DND-41 (cell line): ENCODE results near the gene SLC22A31.
"Not testable (repeated sequence)": the region's sequence is repeated elsewhere in the genome, so short reads cannot be mapped to it uniquely, and the experiment has no call there.

Source experiments
- ATAC-seq: fragments of 200-7000 bp; cut with Tn5 transposase; 3 replicates; pipeline ENCODE4 v1.9.1; 2021; ENCODE audit warnings: low read depth; ENCODE audit not compliant: insufficient read depth
- DNase-seq: peaks from one replicate; pipeline ENCODE4 v3.0.0-alpha.2; 2020
- H2AFZ ChIP-seq: 2 replicates; pipeline ENCODE4 v1.6.0; 2012; ENCODE audit warnings: low read depth, low read length
- H3K27ac ChIP-seq: 2 replicates; pipeline ENCODE4 v1.5.1; 2012; ENCODE audit warnings: low read length, inconsistent platforms
- H3K27me3 ChIP-seq: fragments of 200-600 bp; sonication (generic); 2 replicates; pipeline ENCODE4 v1.6.0; 2012; ENCODE audit warnings: low read length, mild to moderate bottlenecking, inconsistent platforms; ENCODE audit not compliant: insufficient read depth, poor library complexity
- H3K36me3 ChIP-seq: 2 replicates; pipeline ENCODE4 v1.5.1; 2012; ENCODE audit warnings: low read length, inconsistent platforms; ENCODE audit not compliant: insufficient read depth
- H3K4me1 ChIP-seq: 2 replicates; pipeline ENCODE4 v1.5.1; 2012; ENCODE audit warnings: mild to moderate bottlenecking, low read length; ENCODE audit not compliant: insufficient read depth
- H3K4me2 ChIP-seq: 2 replicates; pipeline ENCODE4 v1.6.0; 2012; ENCODE audit warnings: mild to moderate bottlenecking, moderate library complexity, low read length, inconsistent platforms; ENCODE audit not compliant: insufficient read depth
- H3K4me3 ChIP-seq, 2 experiments: fragments of 200-600 bp in 1 of 2; shearing (Covaris generic) in 1 of 2; 2 replicates each; pipeline ENCODE4 v1.5.1; 2012 to 2016; ENCODE audit warnings: inconsistent platforms in 2 of 2, low read length in 2 of 2, mild to moderate bottlenecking in 2 of 2, low read depth in 1 of 2, moderate library complexity in 1 of 2
- H3K79me2 ChIP-seq: 2 replicates; pipeline ENCODE4 v1.6.0; 2012; ENCODE audit warnings: low read length, inconsistent platforms; ENCODE audit not compliant: insufficient read depth
- H3K9ac ChIP-seq: 2 replicates; pipeline ENCODE4 v1.6.0; 2012; ENCODE audit warnings: low read depth, mild to moderate bottlenecking, inconsistent platforms, low read length, moderate library complexity
- H3K9me3 ChIP-seq: 2 replicates; pipeline ENCODE4 v1.5.1; 2012; ENCODE audit warnings: low read length, moderate library complexity, mild to moderate bottlenecking, inconsistent platforms; ENCODE audit not compliant: insufficient read depth, severe bottlenecking
- H4K20me1 ChIP-seq: 2 replicates; pipeline ENCODE4 v1.6.0; 2012; ENCODE audit warnings: low read length; ENCODE audit not compliant: insufficient read depth
- EZH2 ChIP-seq: IDR thresholded peaks from 3 replicates; pipeline ENCODE4 v1.6.1; 2012; ENCODE audit warnings: borderline replicate concordance, low read depth, mild to moderate bottlenecking, moderate library complexity, low read length, inconsistent platforms; ENCODE audit not compliant: severe bottlenecking
- TF ChIP-seq, protein P1 (sequence below): IDR thresholded peaks from 2 replicates; pipeline ENCODE4 v1.5.1; 2012; ENCODE audit warnings: borderline replicate concordance, low read length, moderate library complexity, mild to moderate bottlenecking; ENCODE audit not compliant: poor library complexity, severe bottlenecking; ENCODE audit errors: extremely low read depth

SLC22A31 gene

GRCh38 chr16:89200124-89200849, at the start of gene SLC22A31:
Gene SLC22A31, minus strand, starts transcription at chr16:89200537. Its CDS starts 36 bp downstream, at chr16:89200501.
- no peaks in the 10 kb centered on the region for H3K9me3 ChIP-seq
- H3K27ac ChIP-seq, result no peak within 1 kb of the TSS
- ATAC-seq, result no peak
- no peaks in the 10 kb centered on the region for H3K4me1 ChIP-seq
- no peak within 1 kb of the TSS for H3K4me3 ChIP-seq
- H4K20me1 ChIP-seq, result 0 out of 2 replicates have a peak, but pooled peaks cover 3% of the 10 kb centered on the region
- no peak for DNase-seq
- no peak within 1 kb of the TSS for H2AFZ ChIP-seq
- no peak within 1 kb of the TSS for H3K9ac ChIP-seq
- H3K36me3 ChIP-seq, result no peaks in the 10 kb centered on the region
- no peaks in the 10 kb centered on the region for H3K27me3 ChIP-seq
- no peak within 1 kb of the TSS for H3K4me2 ChIP-seq
- no peaks in the 10 kb centered on the region for H3K79me2 ChIP-seq
- TF ChIP-seq, protein P1, sequence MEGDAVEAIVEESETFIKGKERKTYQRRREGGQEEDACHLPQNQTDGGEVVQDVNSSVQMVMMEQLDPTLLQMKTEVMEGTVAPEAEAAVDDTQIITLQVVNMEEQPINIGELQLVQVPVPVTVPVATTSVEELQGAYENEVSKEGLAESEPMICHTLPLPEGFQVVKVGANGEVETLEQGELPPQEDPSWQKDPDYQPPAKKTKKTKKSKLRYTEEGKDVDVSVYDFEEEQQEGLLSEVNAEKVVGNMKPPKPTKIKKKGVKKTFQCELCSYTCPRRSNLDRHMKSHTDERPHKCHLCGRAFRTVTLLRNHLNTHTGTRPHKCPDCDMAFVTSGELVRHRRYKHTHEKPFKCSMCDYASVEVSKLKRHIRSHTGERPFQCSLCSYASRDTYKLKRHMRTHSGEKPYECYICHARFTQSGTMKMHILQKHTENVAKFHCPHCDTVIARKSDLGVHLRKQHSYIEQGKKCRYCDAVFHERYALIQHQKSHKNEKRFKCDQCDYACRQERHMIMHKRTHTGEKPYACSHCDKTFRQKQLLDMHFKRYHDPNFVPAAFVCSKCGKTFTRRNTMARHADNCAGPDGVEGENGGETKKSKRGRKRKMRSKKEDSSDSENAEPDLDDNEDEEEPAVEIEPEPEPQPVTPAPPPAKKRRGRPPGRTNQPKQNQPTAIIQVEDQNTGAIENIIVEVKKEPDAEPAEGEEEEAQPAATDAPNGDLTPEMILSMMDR, result no peak
- no peak for TF ChIP-seq EZH2

DNA sequence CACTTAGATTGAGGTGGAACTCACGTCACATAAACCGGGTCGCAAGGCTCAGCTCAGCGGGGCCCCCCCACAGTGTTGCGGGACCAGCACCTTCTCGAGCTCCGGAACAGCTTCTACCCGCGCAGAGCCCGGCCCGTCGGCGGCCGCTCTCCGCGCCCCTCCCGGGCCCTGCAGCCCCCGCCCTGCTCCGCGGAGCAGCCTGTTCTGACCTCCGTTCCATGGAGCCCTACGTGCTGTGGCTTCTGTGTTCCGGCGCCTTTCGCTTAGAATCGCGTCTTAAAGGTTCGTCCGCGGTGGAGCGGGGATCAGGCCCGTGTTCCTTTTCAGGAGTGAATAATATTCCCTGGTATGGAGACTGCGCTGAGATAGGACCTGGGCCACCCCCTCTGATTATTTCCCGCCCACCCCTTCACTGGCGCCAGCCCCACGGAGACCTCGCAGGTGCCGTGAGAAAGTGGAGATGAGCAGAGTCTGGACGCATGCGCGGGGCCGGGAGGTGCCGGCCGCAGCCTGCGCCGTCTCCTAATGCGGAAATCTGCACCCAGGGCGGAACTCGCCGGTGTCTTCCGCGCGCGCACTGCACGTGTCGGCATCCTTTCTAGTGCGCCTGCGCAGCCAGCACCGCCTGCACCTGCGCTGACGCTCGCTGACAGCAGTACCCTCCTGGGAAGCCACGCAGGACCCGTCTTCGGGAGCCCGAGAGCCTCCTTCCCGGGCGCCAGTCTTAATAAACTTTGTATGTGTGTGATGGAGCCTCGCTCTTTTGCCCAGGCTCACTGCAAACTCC, 48.1 kb upstream of the SLC22A31 start:
- no peak overlapping the region for H3K27ac ChIP-seq
- no peak for TF ChIP-seq EZH2
- TF ChIP-seq, protein P1, result no peak
- no peaks in the 10 kb centered on the region for H3K79me2 ChIP-seq
- no peak overlapping the region for H3K4me2 ChIP-seq
- no peaks in the 10 kb centered on the region for H3K27me3 ChIP-seq
- H3K9ac ChIP-seq, result no peak overlapping the region
- no peak overlapping the region for H3K4me3 ChIP-seq
- no peaks in the 10 kb centered on the region for H4K20me1 ChIP-seq
- H2AFZ ChIP-seq, result no peak overlapping the region
- no peaks in the 10 kb centered on the region for H3K36me3 ChIP-seq
- H3K4me1 ChIP-seq, result no peaks in the 10 kb centered on the region
- no peak for DNase-seq
- ATAC-seq, result no peak
- no peaks in the 10 kb centered on the region for H3K9me3 ChIP-seq

DNA sequence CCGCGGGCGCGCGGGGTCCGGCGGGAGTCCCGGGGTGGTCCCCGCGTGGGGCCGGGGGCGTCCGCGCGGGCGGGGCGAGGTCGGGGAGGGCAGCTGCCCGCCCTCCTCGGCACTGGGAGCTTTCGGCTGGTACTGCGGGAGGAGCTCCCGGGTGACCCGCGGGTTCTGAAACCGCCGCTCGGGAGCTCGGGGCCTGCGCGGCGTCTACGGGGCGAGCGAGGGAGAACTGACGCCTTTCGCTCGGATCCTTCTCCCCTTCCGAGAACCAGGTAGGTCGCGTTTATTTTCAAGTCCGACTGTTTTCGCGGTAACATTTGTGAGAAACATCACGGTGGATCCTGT, 47.4 kb upstream of the SLC22A31 start:
- not testable (repeated sequence) for H3K27ac ChIP-seq, H2AFZ ChIP-seq, H3K79me2 ChIP-seq, H3K4me2 ChIP-seq, DNase-seq, H3K36me3 ChIP-seq, H3K4me3 ChIP-seq, H3K9me3 ChIP-seq, H4K20me1 ChIP-seq, H3K4me1 ChIP-seq, ATAC-seq, H3K27me3 ChIP-seq, H3K9ac ChIP-seq
